Measurements from ENCODE around the gene RBFOX2. TPM values are rescaled to one million over a fixed set of nuclear protein-coding genes. Genes with fewer than 3 reads are reported as not detected.

RBFOX2 gene
- total RNA-seq, 1 experiment from 2014 or later: 81.1 TPM

DNA sequence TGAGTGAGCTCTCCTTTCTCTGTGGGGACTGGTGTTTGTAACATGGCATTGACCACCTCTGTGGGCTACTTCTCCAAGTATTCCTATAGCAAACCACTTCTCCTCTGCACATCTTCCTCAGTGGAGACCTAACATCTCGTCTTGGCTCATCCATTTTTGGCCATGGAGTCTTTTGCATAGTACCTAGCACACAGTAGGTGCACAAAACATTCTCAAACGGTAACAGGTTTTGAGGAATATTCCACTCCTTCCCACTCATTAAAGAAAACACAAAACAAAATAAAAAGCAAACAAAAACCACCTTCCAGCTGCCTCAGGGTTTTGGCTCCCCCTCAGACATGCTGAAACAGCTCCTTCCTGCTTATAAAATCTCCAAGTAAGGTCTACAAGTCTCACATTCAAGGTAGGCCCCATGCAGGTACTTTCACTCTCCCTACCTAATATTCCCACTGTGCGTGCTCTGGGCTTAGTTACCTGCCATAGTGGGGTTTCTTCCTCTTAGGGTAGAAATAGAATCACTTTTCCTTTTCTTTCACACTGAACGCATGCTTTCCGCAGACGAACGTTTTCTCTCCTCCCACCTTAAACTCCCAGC lies 132.4 kb downstream of the RBFOX2 start:
- no peak for TF ChIP-seq SIN3A (IDR thresholded peaks at IDR 0.05; ENCODE audit: borderline replicate concordance, insufficient read depth, low read depth, low read length)
- TF ChIP-seq TCF7L2 (IDR thresholded peaks at IDR 0.05; ENCODE audit: low read depth, low read length): no peak
- no peak for TF ChIP-seq REST (IDR thresholded peaks at IDR 0.05; ENCODE audit: insufficient read depth in 1 of 2, low read depth in 2 of 2, low read length in 1 of 2)
- no peak for TF ChIP-seq POLR2AphosphoS5 (IDR thresholded peaks at IDR 0.05; ENCODE audit: low read depth, low read length)
- TF ChIP-seq, protein P1, sequence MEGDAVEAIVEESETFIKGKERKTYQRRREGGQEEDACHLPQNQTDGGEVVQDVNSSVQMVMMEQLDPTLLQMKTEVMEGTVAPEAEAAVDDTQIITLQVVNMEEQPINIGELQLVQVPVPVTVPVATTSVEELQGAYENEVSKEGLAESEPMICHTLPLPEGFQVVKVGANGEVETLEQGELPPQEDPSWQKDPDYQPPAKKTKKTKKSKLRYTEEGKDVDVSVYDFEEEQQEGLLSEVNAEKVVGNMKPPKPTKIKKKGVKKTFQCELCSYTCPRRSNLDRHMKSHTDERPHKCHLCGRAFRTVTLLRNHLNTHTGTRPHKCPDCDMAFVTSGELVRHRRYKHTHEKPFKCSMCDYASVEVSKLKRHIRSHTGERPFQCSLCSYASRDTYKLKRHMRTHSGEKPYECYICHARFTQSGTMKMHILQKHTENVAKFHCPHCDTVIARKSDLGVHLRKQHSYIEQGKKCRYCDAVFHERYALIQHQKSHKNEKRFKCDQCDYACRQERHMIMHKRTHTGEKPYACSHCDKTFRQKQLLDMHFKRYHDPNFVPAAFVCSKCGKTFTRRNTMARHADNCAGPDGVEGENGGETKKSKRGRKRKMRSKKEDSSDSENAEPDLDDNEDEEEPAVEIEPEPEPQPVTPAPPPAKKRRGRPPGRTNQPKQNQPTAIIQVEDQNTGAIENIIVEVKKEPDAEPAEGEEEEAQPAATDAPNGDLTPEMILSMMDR (IDR thresholded peaks at IDR 0.05): no peak
- no peaks in the 10 kb centered on the region for H3K36me3 ChIP-seq (ENCODE audit: control insufficient read depth, insufficient read depth, low read length)
- H3K9me3 ChIP-seq (ENCODE audit: control insufficient read depth, insufficient read depth, low read depth, low read length): no peaks in the 10 kb centered on the region
- ATAC-seq (no peak), DNase-seq (ENCODE audit: low read depth, low spot score) (no peak)
- CTCF ChIA-PET: no interaction called here
- in situ Hi-C loops (cut with HindIII; ENCODE audit: low pct_unique_long_range_greater_than_20kb, low sequenced_read_pairs): no loop called here
- POLR2A ChIA-PET: no interaction called here
- H3K27ac ChIP-seq (ENCODE audit: low read length): no peak overlapping the region
- peaks cover 18% of the 10 kb centered on the region for H3K4me1 ChIP-seq (ENCODE audit: control insufficient read depth, insufficient read depth, low read length)
- intact Hi-C loops (cut with micrococcal nuclease; ENCODE audit: unreplicated experiment): no loop called here
- H3K4me3 ChIP-seq (ENCODE audit: low read depth in 2 of 2, low read length in 2 of 2): no peak overlapping the region
- no peaks in the 10 kb centered on the region for H3K27me3 ChIP-seq (ENCODE audit: control insufficient read depth, insufficient read depth, low read length)
- no TSS peak for BruUV-seq (replicated peaks)

GRCh38 chr22:35894937-35895708 lies 133.5 kb downstream of the RBFOX2 start:
- DNase-seq (ENCODE audit: low read depth, low spot score) (no peak), ATAC-seq (peak; percentile 75)
- H3K27me3 ChIP-seq (ENCODE audit: control insufficient read depth, insufficient read depth, low read length): no peaks in the 10 kb centered on the region
- H3K27ac ChIP-seq (ENCODE audit: low read length): no peak overlapping the region; the same call in 1 of the 2 replicates
- intact Hi-C loops (cut with micrococcal nuclease; ENCODE audit: unreplicated experiment): no loop called here
- in situ Hi-C loops (cut with HindIII; ENCODE audit: low pct_unique_long_range_greater_than_20kb, low sequenced_read_pairs): no loop called here
- no peak overlapping the region for H3K4me3 ChIP-seq (ENCODE audit: low read depth in 2 of 2, low read length in 2 of 2)
- no peak for TF ChIP-seq REST (IDR thresholded peaks at IDR 0.05; ENCODE audit: insufficient read depth in 1 of 2, low read depth in 2 of 2, low read length in 1 of 2)
- TF ChIP-seq, protein P1 (IDR thresholded peaks at IDR 0.05): no peak
- no peak for TF ChIP-seq POLR2AphosphoS5 (IDR thresholded peaks at IDR 0.05; ENCODE audit: low read depth, low read length)
- no peak for TF ChIP-seq SIN3A (IDR thresholded peaks at IDR 0.05; ENCODE audit: borderline replicate concordance, insufficient read depth, low read depth, low read length)
- TF ChIP-seq TCF7L2 (IDR thresholded peaks at IDR 0.05; ENCODE audit: low read depth, low read length): no peak
- peaks cover 11% of the 10 kb centered on the region for H3K4me1 ChIP-seq (ENCODE audit: control insufficient read depth, insufficient read depth, low read length)
- POLR2A ChIA-PET: interaction anchor here (0.6 kb wide), 1 partner anchor 18 kb away, joined by 3 read pairs; no protein-coding TSS in a partner anchor
- no peaks in the 10 kb centered on the region for H3K9me3 ChIP-seq (ENCODE audit: control insufficient read depth, insufficient read depth, low read depth, low read length)
- H3K36me3 ChIP-seq (ENCODE audit: control insufficient read depth, insufficient read depth, low read length): no peaks in the 10 kb centered on the region
- CTCF ChIA-PET: no interaction called here
- no TSS peak for BruUV-seq (replicated peaks)

Data from Panc1 (cell line).